Endothelial cell of umbilical vein (primary cell): ENCODE measurements around the gene CDYL.

Experiments used
- EZH2 ChIP-seq: IDR thresholded peaks from 2 replicates; pipeline ENCODE4 v1.6.1; 2012; ENCODE audit warnings: borderline replicate concordance, low read depth, mild to moderate bottlenecking, moderate library complexity, low read length, inconsistent platforms; ENCODE audit not compliant: severe bottlenecking
- MAX ChIP-seq: IDR thresholded peaks from 2 replicates; pipeline ENCODE4 v1.6.1; 2011; ENCODE audit not compliant: insufficient read depth, insufficient read length
- POLR2A ChIP-seq: IDR thresholded peaks from 2 replicates; pipeline ENCODE4 v1.6.1; 2012; ENCODE audit warnings: low read depth, mild to moderate bottlenecking, control low read depth, low read length
- POLR2AphosphoS5 ChIP-seq: IDR thresholded peaks from 2 replicates; pipeline ENCODE4 v1.6.1; 2012; ENCODE audit warnings: low read depth, mild to moderate bottlenecking, control low read depth, low read length, moderate library complexity; ENCODE audit not compliant: insufficient read depth
- TF ChIP-seq, protein P1 (sequence below), 2 donors: IDR thresholded peaks; 1 replicate in 1 of 2; 2 replicates in 1 of 2; pipeline ENCODE4 v1.5.1; 2011; ENCODE audit warnings: low read length in 2 of 2, mild to moderate bottlenecking in 2 of 2, moderate library complexity in 2 of 2, control low read depth in 1 of 2, inconsistent platforms in 1 of 2, low read depth in 1 of 2; ENCODE audit not compliant: insufficient read depth in 1 of 2; ENCODE audit errors: extremely low read depth in 1 of 2

DNA sequence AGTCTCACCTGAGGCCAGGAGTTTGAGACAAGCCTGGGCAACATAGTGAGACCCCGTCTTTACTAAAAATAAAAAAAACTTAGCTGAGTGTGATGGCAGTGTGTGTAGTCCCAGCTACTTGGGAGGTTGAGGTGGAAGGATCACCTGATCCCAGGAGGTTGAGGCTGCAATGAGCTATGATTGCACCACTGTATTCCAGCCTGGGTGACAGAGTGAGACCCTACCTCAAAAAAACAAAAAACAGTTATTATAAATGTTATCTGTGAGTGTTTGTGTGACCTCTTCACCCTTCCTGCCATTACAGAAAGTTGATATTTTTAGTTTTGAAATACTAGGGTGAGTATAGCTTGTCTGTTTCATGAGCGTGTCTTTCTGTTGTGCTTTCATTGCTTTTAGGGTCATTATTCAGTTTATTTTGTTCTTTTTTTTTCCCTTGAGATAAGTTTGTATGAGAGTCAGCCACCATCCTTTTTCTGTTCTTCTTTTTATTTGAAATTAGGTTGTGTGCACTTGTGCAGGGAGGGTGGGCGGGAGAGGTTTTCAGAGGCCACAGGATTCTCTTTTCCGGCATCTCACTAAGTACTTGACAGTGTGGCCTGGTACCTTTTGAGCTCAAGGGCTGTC is 26.2 kb downstream of the CDYL start:
- TF ChIP-seq MAX: no peak
- TF ChIP-seq POLR2AphosphoS5: no peak
- TF ChIP-seq, protein P1, sequence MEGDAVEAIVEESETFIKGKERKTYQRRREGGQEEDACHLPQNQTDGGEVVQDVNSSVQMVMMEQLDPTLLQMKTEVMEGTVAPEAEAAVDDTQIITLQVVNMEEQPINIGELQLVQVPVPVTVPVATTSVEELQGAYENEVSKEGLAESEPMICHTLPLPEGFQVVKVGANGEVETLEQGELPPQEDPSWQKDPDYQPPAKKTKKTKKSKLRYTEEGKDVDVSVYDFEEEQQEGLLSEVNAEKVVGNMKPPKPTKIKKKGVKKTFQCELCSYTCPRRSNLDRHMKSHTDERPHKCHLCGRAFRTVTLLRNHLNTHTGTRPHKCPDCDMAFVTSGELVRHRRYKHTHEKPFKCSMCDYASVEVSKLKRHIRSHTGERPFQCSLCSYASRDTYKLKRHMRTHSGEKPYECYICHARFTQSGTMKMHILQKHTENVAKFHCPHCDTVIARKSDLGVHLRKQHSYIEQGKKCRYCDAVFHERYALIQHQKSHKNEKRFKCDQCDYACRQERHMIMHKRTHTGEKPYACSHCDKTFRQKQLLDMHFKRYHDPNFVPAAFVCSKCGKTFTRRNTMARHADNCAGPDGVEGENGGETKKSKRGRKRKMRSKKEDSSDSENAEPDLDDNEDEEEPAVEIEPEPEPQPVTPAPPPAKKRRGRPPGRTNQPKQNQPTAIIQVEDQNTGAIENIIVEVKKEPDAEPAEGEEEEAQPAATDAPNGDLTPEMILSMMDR (IDR thresholded peaks at IDR 0.05; ENCODE audit: extremely low read depth in 1 of 2, insufficient read depth in 1 of 2, low read depth in 1 of 2, low read length in 2 of 2): no peak
- TF ChIP-seq EZH2: no peak
- no peak for TF ChIP-seq POLR2A
